Hepatocyte (in vitro differentiated cells): ENCODE measurements around the gene EVA1A.

ENCODE experiments used
- EZH2 ChIP-seq: fragments of 200-600 bp; sonication (generic); IDR thresholded peaks from 2 replicates; pipeline ENCODE4 v1.6.1; 2016; ENCODE audit warnings: antibody characterized with exemption, mild to moderate bottlenecking, borderline replicate concordance
- EZH2phosphoT487 ChIP-seq: fragments of 200-600 bp; sonication (generic); IDR thresholded peaks from one replicate; pipeline ENCODE4 v1.6.1; 2018; ENCODE audit warnings: antibody characterized with exemption, mild to moderate bottlenecking, low read depth, moderate library complexity; ENCODE audit not compliant: unreplicated experiment, severe bottlenecking
- TF ChIP-seq, protein P1 (sequence below): fragments of 200-600 bp; sonication (generic); IDR thresholded peaks from 2 replicates; pipeline ENCODE4 v1.5.1; 2016; ENCODE audit warnings: antibody characterized with exemption, mild to moderate bottlenecking; ENCODE audit not compliant: poor library complexity

DNA sequence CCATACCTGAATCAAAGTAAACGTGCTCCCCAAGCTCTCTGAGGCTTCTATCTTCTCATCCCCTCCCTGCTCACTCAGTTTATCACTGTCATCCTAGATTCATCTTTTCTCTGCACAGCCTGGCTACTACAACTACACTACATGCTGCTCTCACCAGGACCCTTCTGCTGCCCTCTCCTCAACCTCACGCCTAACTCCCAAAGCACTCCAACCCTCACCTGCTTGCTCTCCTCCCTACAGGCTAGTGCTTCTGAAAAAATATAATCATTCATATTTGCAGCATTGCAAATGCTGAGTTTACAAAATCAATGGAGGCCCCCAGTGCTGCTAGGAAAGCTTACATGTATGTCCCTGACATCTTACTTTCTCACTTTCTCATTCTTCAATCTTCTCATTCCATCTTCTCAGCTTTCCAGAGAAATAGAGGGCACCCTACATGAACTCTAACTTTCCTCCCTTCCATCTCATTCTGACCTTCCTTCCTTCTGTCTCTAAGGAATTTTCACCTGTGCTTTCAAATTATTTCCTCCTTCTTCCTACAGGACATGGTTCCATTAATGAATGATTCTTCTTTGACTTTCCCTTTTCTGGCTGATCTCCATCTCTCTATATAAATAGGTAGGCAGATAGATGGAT, 36.3 kb downstream of the EVA1A start:
- TF ChIP-seq, protein P1, sequence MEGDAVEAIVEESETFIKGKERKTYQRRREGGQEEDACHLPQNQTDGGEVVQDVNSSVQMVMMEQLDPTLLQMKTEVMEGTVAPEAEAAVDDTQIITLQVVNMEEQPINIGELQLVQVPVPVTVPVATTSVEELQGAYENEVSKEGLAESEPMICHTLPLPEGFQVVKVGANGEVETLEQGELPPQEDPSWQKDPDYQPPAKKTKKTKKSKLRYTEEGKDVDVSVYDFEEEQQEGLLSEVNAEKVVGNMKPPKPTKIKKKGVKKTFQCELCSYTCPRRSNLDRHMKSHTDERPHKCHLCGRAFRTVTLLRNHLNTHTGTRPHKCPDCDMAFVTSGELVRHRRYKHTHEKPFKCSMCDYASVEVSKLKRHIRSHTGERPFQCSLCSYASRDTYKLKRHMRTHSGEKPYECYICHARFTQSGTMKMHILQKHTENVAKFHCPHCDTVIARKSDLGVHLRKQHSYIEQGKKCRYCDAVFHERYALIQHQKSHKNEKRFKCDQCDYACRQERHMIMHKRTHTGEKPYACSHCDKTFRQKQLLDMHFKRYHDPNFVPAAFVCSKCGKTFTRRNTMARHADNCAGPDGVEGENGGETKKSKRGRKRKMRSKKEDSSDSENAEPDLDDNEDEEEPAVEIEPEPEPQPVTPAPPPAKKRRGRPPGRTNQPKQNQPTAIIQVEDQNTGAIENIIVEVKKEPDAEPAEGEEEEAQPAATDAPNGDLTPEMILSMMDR, result no peak
- TF ChIP-seq EZH2, result no peak
- no peak for TF ChIP-seq EZH2phosphoT487
